VCaP (cell line): ENCODE results near the gene STAG3.
"Not testable (repeated sequence)": the region's sequence is repeated elsewhere in the genome, so short reads cannot be mapped to it uniquely, and the experiment has no call there.

ENCODE experiments used
- H3K27ac ChIP-seq: fragments of 450-650 bp; 2 replicates; pipeline ENCODE4 v1.5.1; 2017
- TF ChIP-seq, protein P1 (sequence below): fragments of 450-650 bp; conservative IDR thresholded peaks from 2 replicates; pipeline ENCODE4 v1.5.1; 2017; ENCODE audit warnings: mild to moderate bottlenecking, moderate library complexity

The STAG3 gene, protein sequence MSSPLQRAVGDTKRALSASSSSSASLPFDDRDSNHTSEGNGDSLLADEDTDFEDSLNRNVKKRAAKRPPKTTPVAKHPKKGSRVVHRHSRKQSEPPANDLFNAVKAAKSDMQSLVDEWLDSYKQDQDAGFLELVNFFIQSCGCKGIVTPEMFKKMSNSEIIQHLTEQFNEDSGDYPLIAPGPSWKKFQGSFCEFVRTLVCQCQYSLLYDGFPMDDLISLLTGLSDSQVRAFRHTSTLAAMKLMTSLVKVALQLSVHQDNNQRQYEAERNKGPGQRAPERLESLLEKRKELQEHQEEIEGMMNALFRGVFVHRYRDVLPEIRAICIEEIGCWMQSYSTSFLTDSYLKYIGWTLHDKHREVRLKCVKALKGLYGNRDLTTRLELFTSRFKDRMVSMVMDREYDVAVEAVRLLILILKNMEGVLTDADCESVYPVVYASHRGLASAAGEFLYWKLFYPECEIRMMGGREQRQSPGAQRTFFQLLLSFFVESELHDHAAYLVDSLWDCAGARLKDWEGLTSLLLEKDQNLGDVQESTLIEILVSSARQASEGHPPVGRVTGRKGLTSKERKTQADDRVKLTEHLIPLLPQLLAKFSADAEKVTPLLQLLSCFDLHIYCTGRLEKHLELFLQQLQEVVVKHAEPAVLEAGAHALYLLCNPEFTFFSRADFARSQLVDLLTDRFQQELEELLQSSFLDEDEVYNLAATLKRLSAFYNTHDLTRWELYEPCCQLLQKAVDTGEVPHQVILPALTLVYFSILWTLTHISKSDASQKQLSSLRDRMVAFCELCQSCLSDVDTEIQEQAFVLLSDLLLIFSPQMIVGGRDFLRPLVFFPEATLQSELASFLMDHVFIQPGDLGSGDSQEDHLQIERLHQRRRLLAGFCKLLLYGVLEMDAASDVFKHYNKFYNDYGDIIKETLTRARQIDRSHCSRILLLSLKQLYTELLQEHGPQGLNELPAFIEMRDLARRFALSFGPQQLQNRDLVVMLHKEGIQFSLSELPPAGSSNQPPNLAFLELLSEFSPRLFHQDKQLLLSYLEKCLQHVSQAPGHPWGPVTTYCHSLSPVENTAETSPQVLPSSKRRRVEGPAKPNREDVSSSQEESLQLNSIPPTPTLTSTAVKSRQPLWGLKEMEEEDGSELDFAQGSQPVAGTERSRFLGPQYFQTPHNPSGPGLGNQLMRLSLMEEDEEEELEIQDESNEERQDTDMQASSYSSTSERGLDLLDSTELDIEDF

DNA sequence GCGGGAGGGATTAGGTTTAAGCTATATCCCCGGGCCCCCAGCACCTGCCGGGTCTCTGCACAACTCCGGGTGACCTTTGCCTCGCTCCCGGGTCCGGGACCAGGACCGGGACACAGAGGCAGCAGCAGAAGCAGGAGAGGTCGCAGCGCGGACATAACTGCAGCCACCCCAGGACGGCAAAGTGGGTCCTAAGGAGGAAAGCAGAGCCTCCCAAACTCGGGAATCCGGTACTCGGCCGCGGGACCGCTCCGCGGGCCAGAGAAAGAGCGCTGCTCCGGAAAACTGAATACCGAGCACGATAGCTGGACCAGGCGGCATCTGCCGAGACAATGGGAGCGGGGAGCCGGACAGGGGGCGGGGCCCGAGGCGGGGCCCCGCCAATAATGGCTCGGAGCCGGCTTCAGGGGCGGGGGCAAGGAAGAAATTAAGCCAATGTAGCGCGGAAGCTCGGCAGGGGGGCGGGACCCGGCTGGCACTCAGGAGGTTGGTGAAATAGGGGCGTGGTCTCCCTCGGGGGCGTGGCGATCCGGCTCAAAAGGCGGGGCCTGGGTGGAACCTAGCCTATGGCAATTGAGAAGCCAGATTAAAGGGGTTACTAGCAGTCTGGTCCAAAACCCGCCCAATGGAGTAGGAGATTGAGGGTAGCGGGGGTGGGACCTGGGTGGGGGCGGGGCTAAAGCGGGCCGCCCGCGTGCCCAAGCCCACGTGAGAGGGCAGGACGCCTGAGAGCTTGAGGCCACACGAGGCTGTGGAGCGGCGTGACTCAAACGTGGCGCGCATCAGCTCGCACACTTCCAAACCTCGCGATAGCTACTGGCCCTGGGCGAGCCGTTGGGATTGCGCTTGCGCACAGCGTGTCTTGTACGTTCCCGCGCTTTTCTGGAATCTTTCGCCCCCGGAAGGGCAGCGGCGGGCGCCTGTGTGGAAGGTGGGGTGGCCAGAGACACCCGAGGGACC lies at the start of gene STAG3, which contains the start of gene GPC2:
STAG3 (plus strand) TSS at position 874 of the 957 bp plus-strand sequence. CDS start 2,639 bp downstream, outside the sequence.
GPC2 (minus strand) TSS at position 337 of the 957 bp plus-strand sequence; CDS start at position 155, 182 bp downstream.
- TF ChIP-seq, protein P1, sequence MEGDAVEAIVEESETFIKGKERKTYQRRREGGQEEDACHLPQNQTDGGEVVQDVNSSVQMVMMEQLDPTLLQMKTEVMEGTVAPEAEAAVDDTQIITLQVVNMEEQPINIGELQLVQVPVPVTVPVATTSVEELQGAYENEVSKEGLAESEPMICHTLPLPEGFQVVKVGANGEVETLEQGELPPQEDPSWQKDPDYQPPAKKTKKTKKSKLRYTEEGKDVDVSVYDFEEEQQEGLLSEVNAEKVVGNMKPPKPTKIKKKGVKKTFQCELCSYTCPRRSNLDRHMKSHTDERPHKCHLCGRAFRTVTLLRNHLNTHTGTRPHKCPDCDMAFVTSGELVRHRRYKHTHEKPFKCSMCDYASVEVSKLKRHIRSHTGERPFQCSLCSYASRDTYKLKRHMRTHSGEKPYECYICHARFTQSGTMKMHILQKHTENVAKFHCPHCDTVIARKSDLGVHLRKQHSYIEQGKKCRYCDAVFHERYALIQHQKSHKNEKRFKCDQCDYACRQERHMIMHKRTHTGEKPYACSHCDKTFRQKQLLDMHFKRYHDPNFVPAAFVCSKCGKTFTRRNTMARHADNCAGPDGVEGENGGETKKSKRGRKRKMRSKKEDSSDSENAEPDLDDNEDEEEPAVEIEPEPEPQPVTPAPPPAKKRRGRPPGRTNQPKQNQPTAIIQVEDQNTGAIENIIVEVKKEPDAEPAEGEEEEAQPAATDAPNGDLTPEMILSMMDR = no peak
- H3K27ac ChIP-seq = peak within 1 kb of the TSS; percentile 48

- TF ChIP-seq, protein P1 = no peak
- H3K27ac ChIP-seq = peak overlapping the region; percentile 99; the same call in 1 of the 2 replicates
Measured at GRCh38 chr7:100128637-100128963, 49.1 kb upstream of the STAG3 start.

GRCh38 chr7:100130220-100130607 lies 47.5 kb upstream of the STAG3 start:
- not testable (repeated sequence) for H3K27ac ChIP-seq

GRCh38 chr7:100130608-100131453 lies 46.9 kb upstream of the STAG3 start:
- H3K27ac ChIP-seq = no peak overlapping the region
- TF ChIP-seq, protein P1 = peak; percentile 92

DNA sequence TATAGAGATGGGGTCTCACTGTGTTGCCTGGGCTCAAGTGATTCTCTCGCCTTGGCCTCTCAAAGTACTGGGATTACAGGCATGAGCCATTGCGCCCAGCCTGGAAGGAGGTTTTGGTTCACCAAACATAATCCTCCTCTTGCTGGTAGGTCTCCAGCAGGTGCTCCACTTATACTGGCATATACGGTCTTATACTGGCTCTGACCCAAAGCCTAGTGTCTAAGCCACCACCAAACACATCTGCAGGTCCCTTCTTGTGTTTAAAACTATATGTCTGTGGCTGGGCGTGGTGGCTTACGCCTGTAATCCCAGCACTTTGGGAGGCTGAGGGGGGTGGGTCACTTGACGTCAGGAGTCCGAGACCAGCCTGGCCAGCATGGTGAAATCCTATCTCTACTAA lies 45.6 kb upstream of the STAG3 start:
- TF ChIP-seq, protein P1 = no peak
- no peak overlapping the region for H3K27ac ChIP-seq

- TF ChIP-seq, protein P1 = peak; percentile 97
- H3K27ac ChIP-seq = no peak overlapping the region
Measured at GRCh38 chr7:100132697-100133151, 45.0 kb upstream of the STAG3 start.
